ENCODE results near the gene POU4F3.

GRCh38 chr5:146306838-146307237 is 31.8 kb upstream of the POU4F3 start:
- TF ChIP-seq POLR2A (IDR thresholded peaks at IDR 0.05) = no peak
- TF ChIP-seq CTCF (IDR thresholded peaks at IDR 0.05) = no peak
- TF ChIP-seq POLR2AphosphoS5 (IDR thresholded peaks at IDR 0.05) = no peak
